ENCODE data around the gene ATP6V1C2. TPM values are rescaled to one million over a fixed set of nuclear protein-coding genes. Genes with fewer than 3 reads are reported as not detected.

ATP6V1C2 gene
- total and polyA plus RNA-seq, 3 donors from 2014 or later = 3.6 to 6.2 (median 5.9) TPM

- no peak for DNase-seq
- TF ChIP-seq POLR2A (IDR thresholded peaks at IDR 0.05) (no peak), CTCF (IDR thresholded peaks at IDR 0.05) (no peak)
- H3K27me3 ChIP-seq = no peaks in the 10 kb centered on the region
- no peaks in the 10 kb centered on the region for H3K4me1 ChIP-seq
- H3K9me3 ChIP-seq = no peaks in the 10 kb centered on the region
- no peak overlapping the region for H3K27ac ChIP-seq
- H3K4me3 ChIP-seq = no peak overlapping the region
- WGBS, 2 donors = 68 to 73% methylated on average over 5 of the region's 5 CpGs
- intact Hi-C loops (cut with DNase I; ENCODE audit: low total_unique reads) = no loop called here
- no peaks in the 10 kb centered on the region for H3K36me3 ChIP-seq (ENCODE audit: low read depth, missing control alignments)
Measured at GRCh38 chr2:10794876-10795275, 73.4 kb downstream of the ATP6V1C2 start.

GRCh38 chr2:10795508-10796046 lies 74.1 kb downstream of the ATP6V1C2 start:
- no peak overlapping the region for H3K27ac ChIP-seq
- DNase-seq = no peak
- 50 to 55% methylated on average over 5 to 7 of the region's 7 CpGs for WGBS, 2 donors
- H3K4me1 ChIP-seq = no peaks in the 10 kb centered on the region
- H3K36me3 ChIP-seq (ENCODE audit: low read depth, missing control alignments) = no peaks in the 10 kb centered on the region
- no peaks in the 10 kb centered on the region for H3K9me3 ChIP-seq
- H3K4me3 ChIP-seq = no peak overlapping the region
- TF ChIP-seq CTCF (IDR thresholded peaks at IDR 0.05) (no peak), POLR2A (IDR thresholded peaks at IDR 0.05) (no peak)
- H3K27me3 ChIP-seq = no peaks in the 10 kb centered on the region
- intact Hi-C loops (cut with DNase I; ENCODE audit: low total_unique reads) = no loop called here

GRCh38 chr2:10796703-10797102 lies 75.3 kb downstream of the ATP6V1C2 start:
- H3K36me3 ChIP-seq (ENCODE audit: low read depth, missing control alignments) = no peaks in the 10 kb centered on the region
- intact Hi-C loops (cut with DNase I; ENCODE audit: low total_unique reads) = no loop called here
- 91 to 92% methylated on average over 2 of the region's 2 CpGs for WGBS, 2 donors
- no peaks in the 10 kb centered on the region for H3K4me1 ChIP-seq
- H3K4me3 ChIP-seq = no peak overlapping the region
- H3K27ac ChIP-seq = no peak overlapping the region
- no peak for DNase-seq
- TF ChIP-seq CTCF (IDR thresholded peaks at IDR 0.05) (no peak), POLR2A (IDR thresholded peaks at IDR 0.05) (no peak)
- no peaks in the 10 kb centered on the region for H3K9me3 ChIP-seq
- H3K27me3 ChIP-seq = no peaks in the 10 kb centered on the region

GRCh38 chr2:10798783-10799182 lies 77.4 kb downstream of the ATP6V1C2 start:
- DNase-seq = no peak
- Histone ChIP-seq H3K4me1 (no peaks in the 10 kb centered on the region), H3K36me3 (ENCODE audit: low read depth, missing control alignments) (no peaks in the 10 kb centered on the region), H3K4me3 (no peak overlapping the region), H3K9me3 (no peaks in the 10 kb centered on the region), H3K27ac (no peak overlapping the region), H3K27me3 (no peaks in the 10 kb centered on the region)
- WGBS, 2 donors = 82 to 90% methylated on average over 8 of the region's 8 CpGs
- intact Hi-C loops (cut with DNase I; ENCODE audit: low total_unique reads) = no loop called here
- no peak for TF ChIP-seq CTCF (IDR thresholded peaks at IDR 0.05)
- no peak for TF ChIP-seq POLR2A (IDR thresholded peaks at IDR 0.05)

GRCh38 chr2:10800163-10800562 lies 78.7 kb downstream of the ATP6V1C2 start:
- WGBS, 2 donors = 95 to 97% methylated on average over 4 of the region's 4 CpGs
- Histone ChIP-seq H3K4me1 (no peaks in the 10 kb centered on the region), H3K36me3 (ENCODE audit: low read depth, missing control alignments) (no peaks in the 10 kb centered on the region), H3K4me3 (no peak overlapping the region), H3K27ac (no peak overlapping the region), H3K9me3 (no peaks in the 10 kb centered on the region), H3K27me3 (no peaks in the 10 kb centered on the region)
- TF ChIP-seq POLR2A (IDR thresholded peaks at IDR 0.05) (no peak), CTCF (IDR thresholded peaks at IDR 0.05) (no peak)
- no peak for DNase-seq
- intact Hi-C loops (cut with DNase I; ENCODE audit: low total_unique reads) = no loop called here
